ENCODE measurements around the gene ZFP91. TPM values are rescaled to one million over a fixed set of nuclear protein-coding genes. Genes with fewer than 3 reads are reported as not detected.

Gene ZFP91
- total and polyA plus RNA-seq, 9 of the 15 experiments (the other 6 are each of a cell fraction or from before 2014, with no cell fraction given), result 17.6 to 58.3 (median 34.0) TPM

DNA sequence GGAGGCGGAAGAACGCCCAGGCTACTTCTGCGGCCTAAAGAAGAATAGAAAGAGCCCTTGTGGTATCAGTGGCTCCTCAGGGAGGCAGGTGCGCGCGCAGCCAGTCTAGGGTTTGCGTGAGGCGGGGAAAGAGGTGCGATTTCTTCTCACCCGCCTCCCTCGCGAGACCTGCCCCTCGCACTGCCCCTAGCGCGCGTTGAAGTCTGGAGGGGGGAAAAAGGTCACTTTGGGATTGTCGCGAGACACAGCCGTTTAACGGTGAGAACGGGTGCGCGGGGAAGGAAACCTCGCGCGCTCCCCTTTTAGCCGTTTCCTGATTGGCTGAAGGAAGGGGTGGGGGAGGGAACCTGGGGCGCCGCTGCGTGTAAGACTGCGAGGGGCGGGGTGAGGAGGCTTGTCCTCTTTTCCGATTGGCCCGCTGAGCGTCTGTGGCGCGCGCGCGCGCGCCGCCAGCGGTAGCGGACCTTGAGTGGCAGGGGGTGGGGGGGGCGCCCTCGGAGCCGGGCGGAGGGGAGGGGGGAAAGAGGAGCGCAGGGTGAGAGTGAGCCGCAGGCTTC lies at the start of gene ZFP91 (continued):
- TF ChIP-seq CREB1 (IDR thresholded peaks at IDR 0.05) (peak; percentile 22; the same call in 1 of the 2 replicates), CREB1 (CRISPR knock-in tag; IDR thresholded peaks at IDR 0.05) (no peak), GABPA (tag; conservative IDR thresholded peaks at IDR 0.05; ENCODE audit: low read depth) (no peak), POLR2B (IDR thresholded peaks at IDR 0.05; ENCODE audit: low read depth, partially characterized antibody) (peak; percentile 70), TEAD1 (CRISPR knock-in tag; IDR thresholded peaks at IDR 0.05) (no peak), FOXP1 (CRISPR knock-in tag; IDR thresholded peaks at IDR 0.05) (no peak), NEUROD1 (IDR thresholded peaks at IDR 0.05; ENCODE audit: borderline replicate concordance, low read depth, low read length, partially characterized antibody) (peak; percentile 82), SP1 (CRISPR knock-in tag; IDR thresholded peaks at IDR 0.05) (peak; percentile 17), ZZZ3 (IDR thresholded peaks at IDR 0.05) (no peak), PML (IDR thresholded peaks at IDR 0.05; ENCODE audit: low read length) (0 out of 2 replicates have a peak, but pooled peaks have one; percentile 2), TAF1 (IDR thresholded peaks at IDR 0.05; ENCODE audit: control insufficient read depth, extremely low read depth, insufficient read depth, low read length, severe bottlenecking) (peak; percentile 44)
- TF ChIP-seq, protein P1, sequence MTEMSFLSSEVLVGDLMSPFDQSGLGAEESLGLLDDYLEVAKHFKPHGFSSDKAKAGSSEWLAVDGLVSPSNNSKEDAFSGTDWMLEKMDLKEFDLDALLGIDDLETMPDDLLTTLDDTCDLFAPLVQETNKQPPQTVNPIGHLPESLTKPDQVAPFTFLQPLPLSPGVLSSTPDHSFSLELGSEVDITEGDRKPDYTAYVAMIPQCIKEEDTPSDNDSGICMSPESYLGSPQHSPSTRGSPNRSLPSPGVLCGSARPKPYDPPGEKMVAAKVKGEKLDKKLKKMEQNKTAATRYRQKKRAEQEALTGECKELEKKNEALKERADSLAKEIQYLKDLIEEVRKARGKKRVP (CRISPR knock-in tag; IDR thresholded peaks at IDR 0.05), result no peak
- TF ChIP-seq, protein P2, sequence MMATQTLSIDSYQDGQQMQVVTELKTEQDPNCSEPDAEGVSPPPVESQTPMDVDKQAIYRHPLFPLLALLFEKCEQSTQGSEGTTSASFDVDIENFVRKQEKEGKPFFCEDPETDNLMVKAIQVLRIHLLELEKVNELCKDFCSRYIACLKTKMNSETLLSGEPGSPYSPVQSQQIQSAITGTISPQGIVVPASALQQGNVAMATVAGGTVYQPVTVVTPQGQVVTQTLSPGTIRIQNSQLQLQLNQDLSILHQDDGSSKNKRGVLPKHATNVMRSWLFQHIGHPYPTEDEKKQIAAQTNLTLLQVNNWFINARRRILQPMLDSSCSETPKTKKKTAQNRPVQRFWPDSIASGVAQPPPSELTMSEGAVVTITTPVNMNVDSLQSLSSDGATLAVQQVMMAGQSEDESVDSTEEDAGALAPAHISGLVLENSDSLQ (IDR thresholded peaks at IDR 0.05), result peak; percentile 92
- TF ChIP-seq, protein P3, sequence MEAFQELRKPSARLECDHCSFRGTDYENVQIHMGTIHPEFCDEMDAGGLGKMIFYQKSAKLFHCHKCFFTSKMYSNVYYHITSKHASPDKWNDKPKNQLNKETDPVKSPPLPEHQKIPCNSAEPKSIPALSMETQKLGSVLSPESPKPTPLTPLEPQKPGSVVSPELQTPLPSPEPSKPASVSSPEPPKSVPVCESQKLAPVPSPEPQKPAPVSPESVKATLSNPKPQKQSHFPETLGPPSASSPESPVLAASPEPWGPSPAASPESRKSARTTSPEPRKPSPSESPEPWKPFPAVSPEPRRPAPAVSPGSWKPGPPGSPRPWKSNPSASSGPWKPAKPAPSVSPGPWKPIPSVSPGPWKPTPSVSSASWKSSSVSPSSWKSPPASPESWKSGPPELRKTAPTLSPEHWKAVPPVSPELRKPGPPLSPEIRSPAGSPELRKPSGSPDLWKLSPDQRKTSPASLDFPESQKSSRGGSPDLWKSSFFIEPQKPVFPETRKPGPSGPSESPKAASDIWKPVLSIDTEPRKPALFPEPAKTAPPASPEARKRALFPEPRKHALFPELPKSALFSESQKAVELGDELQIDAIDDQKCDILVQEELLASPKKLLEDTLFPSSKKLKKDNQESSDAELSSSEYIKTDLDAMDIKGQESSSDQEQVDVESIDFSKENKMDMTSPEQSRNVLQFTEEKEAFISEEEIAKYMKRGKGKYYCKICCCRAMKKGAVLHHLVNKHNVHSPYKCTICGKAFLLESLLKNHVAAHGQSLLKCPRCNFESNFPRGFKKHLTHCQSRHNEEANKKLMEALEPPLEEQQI (IDR thresholded peaks at IDR 0.05), result no peak

Measured in K562 (cell line).